Islet precursor cell (in vitro differentiated cells): ENCODE measurements around the gene UXT.
"Not testable (repeated sequence)": the region's sequence is repeated elsewhere in the genome, so short reads cannot be mapped to it uniquely, and the experiment has no call there.

Experiments
- DNase-seq: peaks from one replicate; pipeline ENCODE4 v3.0.0-alpha.2; 2018

The UXT gene

DNA sequence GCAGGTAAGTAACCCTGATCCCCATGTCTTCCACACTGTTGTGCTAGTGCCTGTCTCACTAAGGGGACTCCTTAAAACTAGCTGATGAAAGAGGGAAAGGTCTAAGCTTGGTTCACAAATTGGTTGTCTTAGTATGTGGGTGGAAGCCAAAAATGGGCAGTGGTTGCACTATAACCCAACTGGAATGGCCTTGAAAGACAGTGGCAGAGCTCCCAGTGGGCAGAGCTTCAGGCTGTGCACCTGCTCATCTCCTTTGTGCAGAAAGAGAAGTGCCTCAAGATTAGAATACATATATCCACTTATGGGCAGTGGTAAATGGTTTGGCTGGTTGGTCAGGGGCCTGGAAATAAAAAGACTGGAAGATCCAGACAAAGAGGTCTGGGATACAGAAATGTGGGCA lies 46.6 kb downstream of the UXT start:
- DNase-seq = no peak

DNA sequence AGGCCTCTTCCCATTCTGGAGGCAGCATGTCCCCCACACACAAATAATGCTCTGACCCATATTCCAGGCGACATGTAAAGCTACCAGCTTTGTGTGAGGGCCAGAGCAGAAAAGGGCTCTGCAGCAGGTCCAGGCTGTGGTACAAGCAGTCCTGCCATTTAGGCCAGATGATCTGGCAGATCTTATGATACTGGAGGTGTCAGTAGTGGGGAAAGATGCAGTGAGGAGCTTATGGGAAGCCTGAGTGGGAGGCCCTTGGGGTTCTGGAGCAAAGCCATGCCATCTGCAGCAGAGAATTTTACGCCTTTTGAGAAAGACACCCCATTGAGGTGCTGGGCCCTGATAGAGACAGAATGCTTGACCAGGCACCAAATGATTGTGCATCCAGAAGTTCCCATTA lies 47.1 kb downstream of the UXT start:
- DNase-seq = peak; percentile 14

DNA sequence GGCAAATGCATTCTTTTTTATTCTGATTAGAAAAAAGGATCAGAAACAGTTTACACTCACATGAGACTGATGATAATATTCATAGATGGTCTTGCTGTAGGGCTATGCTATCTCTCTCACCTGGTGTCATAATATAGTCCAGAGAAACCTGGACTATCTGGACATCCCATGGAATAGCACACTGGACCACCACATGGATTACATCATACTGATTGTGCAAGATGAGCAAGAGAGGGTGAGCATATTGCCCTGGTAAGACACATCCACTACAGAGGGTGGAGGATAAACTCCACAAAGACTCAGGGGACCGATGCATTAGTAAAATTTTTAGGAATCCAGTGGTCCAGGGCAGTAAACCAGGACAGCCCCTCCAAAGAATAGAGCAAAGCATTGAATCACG lies 47.5 kb downstream of the UXT start:
- no peak for DNase-seq

DNA sequence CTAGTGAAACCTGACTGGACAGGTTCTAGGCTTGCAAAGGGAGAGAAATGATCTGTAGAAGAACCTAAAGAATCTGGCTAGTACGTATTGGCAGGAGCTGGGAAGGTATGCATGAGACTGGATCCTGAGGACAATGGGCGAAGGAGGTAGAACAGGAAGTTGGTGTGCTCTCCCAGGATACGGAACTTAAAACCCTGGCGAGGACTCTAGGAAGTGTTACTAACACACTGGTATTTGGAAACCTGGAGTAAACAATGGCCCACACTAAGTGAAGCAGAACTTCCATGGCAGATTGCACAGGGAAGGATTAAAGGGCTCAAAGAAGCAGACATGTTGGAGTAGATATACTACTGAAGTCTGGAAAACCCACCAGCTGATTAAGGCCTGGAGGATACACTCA lies 48.5 kb downstream of the UXT start:
- DNase-seq = no peak

DNA sequence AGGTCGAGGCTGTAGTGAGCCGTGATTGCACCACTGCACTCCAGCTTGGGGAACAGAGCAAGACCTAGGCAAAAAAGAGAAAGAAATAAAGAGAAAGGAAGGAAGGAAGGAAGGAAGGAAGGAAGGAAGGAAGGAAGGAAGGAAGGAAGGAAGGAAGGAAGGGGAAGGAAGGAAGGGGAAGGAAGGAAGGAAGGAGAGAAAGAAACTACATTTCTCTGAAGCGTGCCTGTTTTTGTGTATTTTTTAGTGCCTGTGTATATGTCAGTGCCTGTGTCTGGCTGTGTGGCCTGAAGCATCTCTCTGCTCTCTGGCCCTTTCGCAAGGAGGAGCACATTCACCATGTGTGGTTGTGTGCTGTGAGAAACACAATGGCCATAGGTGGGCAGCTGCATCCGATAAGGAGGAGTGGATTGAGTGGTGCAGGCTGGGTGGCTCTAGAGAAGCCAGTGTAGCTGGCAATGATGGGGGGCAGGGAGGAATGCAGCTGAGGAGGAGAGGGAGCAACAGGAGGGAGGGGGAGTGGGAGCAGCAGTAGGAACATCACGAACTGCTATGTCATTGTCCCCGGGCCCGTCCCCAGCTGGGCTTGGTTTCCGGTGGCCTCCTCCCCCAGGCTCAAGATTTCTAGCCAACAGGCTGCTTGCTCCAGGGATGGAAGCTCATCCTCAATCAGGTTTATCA lies 50.7 kb downstream of the UXT start:
- no peak for DNase-seq

DNA sequence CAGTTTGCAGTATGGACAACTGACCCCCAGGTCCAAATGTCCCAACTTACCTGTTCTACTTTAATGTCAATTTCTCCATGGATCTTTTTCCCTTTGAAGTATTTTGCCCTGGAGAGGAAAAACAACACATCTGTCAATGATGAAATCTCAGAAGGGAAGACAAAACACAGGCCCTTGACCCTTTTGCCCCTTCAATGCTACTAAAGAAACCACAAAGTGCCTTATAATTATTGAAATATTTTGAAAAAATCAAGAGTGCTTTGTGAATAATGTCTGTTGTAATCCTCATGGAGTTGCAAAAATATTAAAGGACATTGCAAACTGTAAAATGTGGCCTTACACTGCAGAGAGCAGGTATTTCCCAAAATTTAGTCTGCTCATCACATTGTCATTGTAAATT lies 51.9 kb downstream of the UXT start:
- DNase-seq = no peak

DNA sequence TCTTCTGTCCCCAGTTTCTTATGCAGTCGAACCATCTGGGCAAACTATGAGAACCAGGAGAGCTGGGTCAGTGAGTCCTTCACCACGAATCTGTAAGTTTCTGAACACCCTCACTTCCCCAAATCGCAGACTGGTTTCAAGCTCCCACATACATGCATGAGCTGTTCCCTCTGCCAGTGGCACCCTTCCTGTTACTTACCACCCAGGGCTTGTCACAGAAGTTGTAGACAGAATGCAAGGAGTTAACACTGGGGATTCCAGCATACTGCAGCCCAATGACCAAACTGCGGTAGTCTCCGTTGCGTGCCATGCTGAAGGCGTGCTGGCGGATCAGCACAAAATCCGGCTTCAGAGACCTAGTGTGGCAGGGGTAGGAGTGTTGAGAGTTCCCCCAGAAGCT lies 54.0 kb downstream of the UXT start:
- DNase-seq = no peak

DNA sequence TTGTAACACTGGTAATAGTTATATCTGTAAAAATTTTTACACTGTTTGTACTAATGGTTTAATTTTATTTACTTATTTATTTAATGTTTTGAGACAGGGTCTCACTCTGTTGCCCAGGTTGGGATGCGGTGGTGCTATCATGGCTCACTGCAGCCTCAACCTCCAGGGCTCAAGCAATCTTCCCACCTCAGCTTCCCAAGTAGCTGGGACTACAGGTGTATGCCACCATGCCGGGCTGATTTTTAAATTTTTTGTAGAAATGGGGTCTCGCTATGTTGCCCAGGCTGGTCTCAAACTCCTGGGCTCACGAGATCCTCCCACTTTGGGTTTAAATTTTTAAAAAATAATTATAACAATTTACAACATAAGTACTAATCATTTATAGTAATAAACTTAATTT lies 55.9 kb downstream of the UXT start:
- not testable (repeated sequence) for DNase-seq
